GM23248 (cell line): ENCODE data around the gene DCAF4L1. TPM values are rescaled to one million over a fixed set of nuclear protein-coding genes. Genes with fewer than 3 reads are reported as not detected.

Source experiments
- DNase-seq: peaks from one replicate; pipeline ENCODE4 v3.0.0-alpha.2; 2015
- H2AFZ ChIP-seq: fragments of 200-600 bp; sonication (generic); 2 replicates; pipeline ENCODE4 v1.6.1; 2016; ENCODE audit warnings: antibody characterized with exemption
- H3F3A ChIP-seq: fragments of 200-600 bp; sonication (generic); 2 replicates; pipeline ENCODE4 v1.6.1; 2016; ENCODE audit warnings: mild to moderate bottlenecking, antibody characterized with exemption, mixed run types; ENCODE audit not compliant: insufficient read depth
- H3K27ac ChIP-seq: fragments of 200-600 bp; sonication (generic); 2 replicates; pipeline ENCODE4 v1.5.1; 2016; ENCODE audit warnings: mild to moderate bottlenecking
- H3K27me3 ChIP-seq: fragments of 200-600 bp; sonication (generic); replicated peaks from 2 replicates; pipeline ENCODE4 v1.6.1; 2016; ENCODE audit warnings: mild to moderate bottlenecking; ENCODE audit not compliant: insufficient read depth
- H3K36me3 ChIP-seq: fragments of 200-600 bp; sonication (generic); 2 replicates; pipeline ENCODE4 v1.6.1; 2016; ENCODE audit warnings: low read depth, mild to moderate bottlenecking
- H3K4me1 ChIP-seq: fragments of 200-600 bp; sonication (generic); 2 replicates; pipeline ENCODE4 v1.6.1; 2016; ENCODE audit warnings: mild to moderate bottlenecking; ENCODE audit not compliant: insufficient read depth
- H3K4me2 ChIP-seq: fragments of 200-600 bp; sonication (generic); one replicate; pipeline ENCODE4 v1.6.1; 2016; ENCODE audit warnings: mild to moderate bottlenecking; ENCODE audit not compliant: unreplicated experiment
- H3K4me3 ChIP-seq: fragments of 200-600 bp; sonication (generic); 2 replicates; pipeline ENCODE4 v1.5.1; 2016; ENCODE audit warnings: mild to moderate bottlenecking
- H3K79me2 ChIP-seq: fragments of 200-600 bp; sonication (generic); 2 replicates; pipeline ENCODE4 v1.6.1; 2016; ENCODE audit warnings: mild to moderate bottlenecking; ENCODE audit not compliant: insufficient read depth
- H3K9ac ChIP-seq: fragments of 200-600 bp; sonication (generic); 2 replicates; pipeline ENCODE4 v1.6.1; 2016; ENCODE audit warnings: mild to moderate bottlenecking
- H3K9me2 ChIP-seq: fragments of 200-600 bp; sonication (generic); 2 replicates; pipeline ENCODE4 v1.6.1; 2016; ENCODE audit warnings: mixed run types, mild to moderate bottlenecking, moderate library complexity; ENCODE audit not compliant: insufficient read depth
- H3K9me3 ChIP-seq: fragments of 200-600 bp; sonication (generic); one replicate; pipeline ENCODE4 v1.6.1; 2017; ENCODE audit warnings: low read depth
- H4K20me1 ChIP-seq: fragments of 200-600 bp; sonication (generic); 2 replicates; pipeline ENCODE4 v1.6.0; 2016; ENCODE audit not compliant: insufficient read depth
- EZH2 ChIP-seq: fragments of 200-600 bp; sonication (generic); IDR thresholded peaks from 2 replicates; pipeline ENCODE4 v1.6.1; 2018; ENCODE audit warnings: antibody characterized with exemption, mild to moderate bottlenecking; ENCODE audit not compliant: insufficient read depth, poor library complexity, severe bottlenecking
- EZH2phosphoT487 ChIP-seq: fragments of 200-600 bp; sonication (generic); IDR thresholded peaks from 2 replicates; pipeline ENCODE4 v1.6.1; 2018; ENCODE audit warnings: antibody characterized with exemption, moderate library complexity, mild to moderate bottlenecking, low read depth; ENCODE audit not compliant: insufficient read depth
- WGBS, 2 experiments: methylation state at CpG; one replicate each; pipeline ENCODE4 v1.1.6; 2015 to 2017; ENCODE audit warnings: low lambda C conversion rate in 2 of 2, low coverage in 1 of 2; ENCODE audit errors: missing lambda C conversion rate in 2 of 2; 5-methylcytosine and 5-hydroxymethylcytosine counted together
- in situ Hi-C: fragments of 300-500 bp; cut with MboI; formaldehyde crosslinking; loops from 2 replicates; pipeline ENCODE4 v1.15.0; 2020
- polyA plus RNA-seq: library from polyadenylated mRNA; unstranded; fragments of >200 nt; fragmentation: Nextera tagmentation; extraction: Ambion mirVana; gene quantifications from 2 replicates; pipeline ENCODE4 v1.2.1, GENCODE V29; 2016
- total RNA-seq: library from RNA; depleted of rRNA; stranded (reverse); fragments of >200 nt; shearing (Covaris generic); gene quantifications from 2 replicates; pipeline ENCODE4 v1.2.3, GENCODE V29; 2014; rRNA removed

The DCAF4L1 gene
- total and polyA plus RNA-seq, 2 experiments from 2014 or later = 0.06 TPM; not detected in 1

DNA sequence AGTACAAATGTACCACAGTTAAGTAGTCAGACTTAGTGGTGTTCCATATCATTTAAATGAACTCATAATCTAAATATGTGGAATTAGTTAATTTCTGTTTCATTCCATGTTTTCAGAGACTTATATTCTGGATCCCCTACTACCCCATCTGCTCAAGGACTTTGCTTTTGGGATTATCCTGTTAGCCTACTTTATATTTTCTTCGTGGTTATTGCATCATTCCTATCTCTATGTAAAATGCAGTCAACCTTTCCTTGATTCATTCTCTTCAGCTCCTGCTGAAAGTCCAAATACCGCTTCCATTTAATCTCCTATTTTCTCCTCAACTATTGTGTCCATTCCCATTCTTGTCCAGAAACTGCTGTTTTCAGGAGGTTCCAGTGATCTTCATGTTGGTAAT lies 33.9 kb downstream of the DCAF4L1 start:
- no peaks in the 10 kb centered on the region for H3K9me3 ChIP-seq
- H3K27ac ChIP-seq = no peak overlapping the region
- H3K4me2 ChIP-seq = no peak overlapping the region
- H3K9me2 ChIP-seq = no peaks in the 10 kb centered on the region
- 98 to 100% methylated on average over 2 of the region's 2 CpGs for WGBS, 2 experiments
- no peak for DNase-seq
- peaks cover 4% of the 10 kb centered on the region for H3K36me3 ChIP-seq
- no peak overlapping the region for H3K4me3 ChIP-seq
- in situ Hi-C loops = no loop called here
- TF ChIP-seq EZH2 (no peak), EZH2phosphoT487 (no peak)
- H3K4me1 ChIP-seq = no peaks in the 10 kb centered on the region
- no peaks in the 10 kb centered on the region for H3K27me3 ChIP-seq
- no peaks in the 10 kb centered on the region for H4K20me1 ChIP-seq
- H3K9ac ChIP-seq = no peak overlapping the region
- no peak overlapping the region for H2AFZ ChIP-seq
- H3F3A ChIP-seq = no peaks in the 10 kb centered on the region
- H3K79me2 ChIP-seq = peaks cover 84% of the 10 kb centered on the region

DNA sequence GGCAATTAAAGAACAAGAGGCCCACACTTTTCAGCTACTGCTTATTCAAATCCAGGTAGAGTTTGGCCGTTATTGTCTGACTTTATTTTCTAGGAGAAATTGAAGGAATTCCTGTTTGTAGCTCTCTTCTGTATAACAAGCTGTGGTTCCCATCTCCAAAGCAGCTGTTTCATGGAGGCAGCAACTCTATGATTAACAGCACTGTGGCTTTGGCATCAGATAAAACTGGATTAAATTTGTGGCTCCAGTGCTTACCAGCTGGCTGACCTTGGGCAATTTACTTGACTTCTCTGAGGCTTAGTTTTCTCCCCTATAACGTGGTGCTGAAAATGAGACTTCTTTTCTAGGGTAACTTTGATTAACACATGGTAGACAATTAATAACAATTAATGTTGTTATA lies 36.9 kb downstream of the DCAF4L1 start:
- no peak overlapping the region for H3K9ac ChIP-seq
- H3K4me1 ChIP-seq = no peaks in the 10 kb centered on the region
- H3K4me2 ChIP-seq = no peak overlapping the region
- H3K4me3 ChIP-seq = no peak overlapping the region
- H3F3A ChIP-seq = no peaks in the 10 kb centered on the region
- peaks cover 16% of the 10 kb centered on the region for H3K36me3 ChIP-seq
- 96% methylated on average over 2 of the region's 2 CpGs for WGBS, 2 experiments
- no peak overlapping the region for H2AFZ ChIP-seq
- 0 out of 2 replicates have a peak, but pooled peaks cover 3% of the 10 kb centered on the region for H4K20me1 ChIP-seq
- H3K9me3 ChIP-seq = no peaks in the 10 kb centered on the region
- no peak overlapping the region for H3K27ac ChIP-seq
- DNase-seq = no peak
- H3K79me2 ChIP-seq = peaks cover 54% of the 10 kb centered on the region
- no peaks in the 10 kb centered on the region for H3K9me2 ChIP-seq
- H3K27me3 ChIP-seq = no peaks in the 10 kb centered on the region
- TF ChIP-seq EZH2phosphoT487 (no peak), EZH2 (no peak)
- in situ Hi-C loops = no loop called here

Other genes starting within 250 kb of the DCAF4L1 start
- not detected in 2 replicates for gene PHOX2B, start 233.0 kb upstream of the DCAF4L1 start, total RNA-seq
- gene PHOX2B, start 233.0 kb upstream of the DCAF4L1 start, polyA plus RNA-seq = not detected in 2 replicates
- 30.4 and 44.6 TPM in 2 replicates for gene TMEM33, start 46.3 kb upstream of the DCAF4L1 start, total RNA-seq
- 44.0 and 44.6 TPM in 2 replicates for gene TMEM33, start 46.3 kb upstream of the DCAF4L1 start, polyA plus RNA-seq
- gene SLC30A9, start 8.8 kb downstream of the DCAF4L1 start, total RNA-seq = 61.7 and 69.5 TPM in 2 replicates
- gene SLC30A9, start 8.8 kb downstream of the DCAF4L1 start, polyA plus RNA-seq = 64.9 and 65.5 TPM in 2 replicates
- gene BEND4, start 170.9 kb downstream of the DCAF4L1 start, total RNA-seq = not detected in 2 replicates
- not detected in 2 replicates for gene BEND4, start 170.9 kb downstream of the DCAF4L1 start, polyA plus RNA-seq